Measurements from ENCODE around the gene RAD18. TPM values are rescaled to one million over a fixed set of nuclear protein-coding genes. Genes with fewer than 3 reads are reported as not detected.

RAD18 gene
- total and polyA plus RNA-seq, 9 of the 15 experiments (the other 6 are each of a cell fraction or from before 2014, with no cell fraction given) = 19.2 to 49.4 (median 34.4) TPM

DNA sequence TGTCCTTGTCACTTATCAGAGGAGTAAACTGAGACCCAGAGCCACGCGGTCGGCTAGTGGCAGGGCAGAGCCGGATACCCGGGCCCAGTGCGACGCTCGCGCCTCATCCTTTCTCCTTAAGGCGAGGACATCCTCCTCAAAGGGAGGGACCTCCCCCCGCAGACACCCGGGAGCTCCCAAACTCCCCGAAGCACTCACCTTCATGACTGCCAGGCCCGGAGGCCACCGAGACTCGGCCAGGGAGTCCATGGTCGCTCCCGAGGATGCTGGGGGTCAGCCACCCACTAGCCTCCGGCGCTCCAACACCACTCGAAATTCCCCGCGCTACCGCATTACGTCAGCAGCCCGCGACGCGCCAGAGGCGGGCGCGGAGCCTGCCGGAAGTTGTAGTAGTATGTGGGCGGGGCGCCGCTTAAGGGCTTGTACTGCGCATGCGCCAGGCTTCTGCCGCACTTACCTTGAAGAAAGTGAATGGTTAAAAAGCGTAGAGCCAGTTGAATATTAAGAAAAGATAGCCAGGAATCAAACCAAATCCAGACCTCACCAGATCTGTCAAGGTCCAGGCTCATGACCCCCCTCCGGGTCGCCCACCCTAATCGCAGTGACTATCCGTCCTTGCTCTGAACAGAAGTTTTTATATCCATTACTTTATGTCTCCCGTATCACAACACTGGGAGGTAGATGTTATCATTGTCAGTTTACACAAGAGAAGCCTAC lies at the start of gene RAD18 (continued):
- no peak for TF ChIP-seq MXI1 (IDR thresholded peaks at IDR 0.05; ENCODE audit: low read depth, low read length)
- no peak for TF ChIP-seq TAL1 (IDR thresholded peaks at IDR 0.05)
- TF ChIP-seq EP400 (IDR thresholded peaks at IDR 0.05) = peak; percentile 92
- TF ChIP-seq CBFA2T3 (IDR thresholded peaks at IDR 0.05) = no peak
- no peak for TF ChIP-seq ZNF217 (CRISPR knock-in tag; IDR thresholded peaks at IDR 0.05)
- TF ChIP-seq CBX1 (IDR thresholded peaks at IDR 0.05; ENCODE audit: low read depth) = no peak
- TF ChIP-seq ZNF75A (CRISPR knock-in tag; IDR thresholded peaks at IDR 0.05) = no peak
- TF ChIP-seq TGIF2 (CRISPR knock-in tag; IDR thresholded peaks at IDR 0.05) = no peak
- TF ChIP-seq TCF7L2 (IDR thresholded peaks at IDR 0.05; ENCODE audit: low read depth, low read length) = no peak
- TF ChIP-seq STAT5A (IDR thresholded peaks at IDR 0.05; ENCODE audit: borderline replicate concordance, low read length) = no peak
- no peak; the same call in 1 of the 2 replicates for TF ChIP-seq CC2D1A (IDR thresholded peaks at IDR 0.05)
- TF ChIP-seq FIP1L1 (IDR thresholded peaks at IDR 0.05; ENCODE audit: low read depth, low read length, poor library complexity, severe bottlenecking) = no peak
- peak; percentile 77 for TF ChIP-seq VEZF1 (CRISPR knock-in tag; IDR thresholded peaks at IDR 0.05)
- TF ChIP-seq E2F8 (IDR thresholded peaks at IDR 0.05; ENCODE audit: low read depth, partially characterized antibody) = peak; percentile 95
- no peak for TF ChIP-seq NCOA4 (IDR thresholded peaks at IDR 0.05; ENCODE audit: partially characterized antibody)
- no peak for TF ChIP-seq E4F1 (CRISPR knock-in tag; IDR thresholded peaks at IDR 0.05; ENCODE audit: borderline replicate concordance)
- peak; percentile 90 for TF ChIP-seq HNRNPLL (IDR thresholded peaks at IDR 0.05; ENCODE audit: low read depth, low read length, poor library complexity, severe bottlenecking)
- TF ChIP-seq ZC3H8 (IDR thresholded peaks at IDR 0.05) = no peak
- TF ChIP-seq TFAM (CRISPR knock-in tag; conservative IDR thresholded peaks at IDR 0.05) = no peak
- no peak for TF ChIP-seq EHMT2 (IDR thresholded peaks at IDR 0.05)
- TF ChIP-seq TFAP4 (CRISPR knock-in tag; IDR thresholded peaks at IDR 0.05; ENCODE audit: borderline replicate concordance) = peak; percentile 80
- 0 out of 2 replicates have a peak, but pooled peaks have one; percentile 35 for TF ChIP-seq ZSCAN32 (CRISPR knock-in tag; IDR thresholded peaks at IDR 0.05)
- no peak for TF ChIP-seq PHB2 (IDR thresholded peaks at IDR 0.05; ENCODE audit: low read depth)
